Measurements from ENCODE around the gene VEZF1. TPM values are rescaled to one million over a fixed set of nuclear protein-coding genes. Genes with fewer than 3 reads are reported as not detected.

The VEZF1 gene
- total and polyA plus RNA-seq, 5 donors from 2014 or later: 44.6 to 51.3 (median 48.2) TPM

- no peak overlapping the region for H3K4me3 ChIP-seq (ENCODE audit: low read depth, low read length)
- H3K4me1 ChIP-seq (ENCODE audit: control insufficient read depth, insufficient read depth, low read length, poor library complexity, severe bottlenecking): peaks cover 20% of the 10 kb centered on the region
- no peak overlapping the region for H3K27ac ChIP-seq (ENCODE audit: insufficient read depth, low read length, poor library complexity, severe bottlenecking)
- H3K9me3 ChIP-seq (ENCODE audit: control insufficient read depth in 2 of 2, low read length in 2 of 2): no peaks in the 10 kb centered on the region
- H3K4me3 Mint-ChIP-seq: peak overlapping the region; percentile 1 to 48 (median 12)
- peaks cover 0 to 23% (median 15%) of the 10 kb centered on the region in 4 donors for H3K4me1 Mint-ChIP-seq
- H3K9me3 Mint-ChIP-seq: peaks cover 0 to 4% (median 0%) of the 10 kb centered on the region in 7 donors
- H3K36me3 Mint-ChIP-seq: no peaks in the 10 kb centered on the region
- ATAC-seq (ENCODE audit: low read depth in 2 of 2) (no peak), DNase-seq (no peak)
- H3K27ac Mint-ChIP-seq: no peak overlapping the region
- peaks cover 72% of the 10 kb centered on the region for H3K27me3 Mint-ChIP-seq
- no peaks in the 10 kb centered on the region for H3K36me3 ChIP-seq (ENCODE audit: control insufficient read depth, insufficient read depth, low read length)
- peaks cover 16% of the 10 kb centered on the region for H3K27me3 ChIP-seq (ENCODE audit: control insufficient read depth, insufficient read depth, low read length)
These were observed 30.2 kb downstream of the VEZF1 start for GRCh38 chr17:57957886-57958285.

- DNase-seq (no peak), ATAC-seq (ENCODE audit: low read depth in 2 of 2) (no peak)
- H3K4me1 ChIP-seq (ENCODE audit: control insufficient read depth, insufficient read depth, low read length, poor library complexity, severe bottlenecking): peaks cover 20% of the 10 kb centered on the region
- peak overlapping the region in 3 of 4 donors; percentile 1 to 15 (median 8) for H3K4me3 Mint-ChIP-seq
- H3K9me3 ChIP-seq (ENCODE audit: control insufficient read depth in 2 of 2, low read length in 2 of 2): no peaks in the 10 kb centered on the region
- peaks cover 0 to 24% (median 15%) of the 10 kb centered on the region in 4 donors for H3K4me1 Mint-ChIP-seq
- H3K27ac Mint-ChIP-seq: no peak overlapping the region
- no peaks in the 10 kb centered on the region for H3K36me3 Mint-ChIP-seq
- H3K27me3 Mint-ChIP-seq: peaks cover 72% of the 10 kb centered on the region
- no peak overlapping the region for H3K4me3 ChIP-seq (ENCODE audit: low read depth, low read length)
- peaks cover 14% of the 10 kb centered on the region for H3K27me3 ChIP-seq (ENCODE audit: control insufficient read depth, insufficient read depth, low read length)
- no peaks in the 10 kb centered on the region for H3K36me3 ChIP-seq (ENCODE audit: control insufficient read depth, insufficient read depth, low read length)
- H3K9me3 Mint-ChIP-seq: peaks cover 0 to 4% (median 0%) of the 10 kb centered on the region in 7 donors
- no peak overlapping the region for H3K27ac ChIP-seq (ENCODE audit: insufficient read depth, low read length, poor library complexity, severe bottlenecking)
These were observed 30.8 kb downstream of the VEZF1 start for GRCh38 chr17:57957120-57957850.

DNA sequence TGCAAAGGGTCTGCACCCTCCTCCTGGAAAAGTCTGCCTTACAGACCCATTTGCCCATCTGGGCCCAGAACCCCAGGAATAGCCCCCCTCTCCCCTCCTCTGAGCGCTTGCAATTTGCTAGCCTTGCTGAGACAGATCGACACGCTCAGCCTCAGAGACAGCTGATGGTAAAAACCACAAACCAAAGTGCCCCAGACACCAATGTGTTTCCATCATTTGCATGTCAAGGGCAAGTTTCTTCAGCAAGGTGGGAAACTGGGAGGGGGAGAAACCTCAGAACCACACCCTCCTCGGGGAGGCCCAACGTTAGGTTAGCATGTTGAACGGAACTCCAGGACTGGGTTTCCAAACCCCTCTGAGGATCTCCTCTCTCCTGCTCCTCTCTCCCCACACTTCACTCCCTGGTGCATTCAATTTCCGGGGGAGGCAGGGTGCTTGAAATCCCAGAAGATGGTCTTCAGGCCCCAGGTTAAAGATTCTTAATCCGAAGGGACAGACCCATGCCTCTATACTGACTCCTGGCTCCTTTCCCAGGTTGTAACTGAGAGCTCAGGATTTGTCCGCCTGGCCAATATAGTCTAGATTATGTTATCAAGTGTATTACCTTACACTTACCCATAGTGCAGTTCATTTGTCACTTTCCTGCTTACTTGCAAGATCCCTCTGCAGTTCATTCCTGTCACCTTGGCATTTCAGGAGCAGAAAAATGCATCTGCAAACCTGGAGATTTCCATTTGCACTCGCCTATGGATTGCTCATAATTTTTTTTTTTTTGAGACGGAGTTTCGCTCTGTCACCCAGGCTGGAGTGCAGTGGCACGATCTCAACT is 31.5 kb downstream of the VEZF1 start:
- Histone ChIP-seq H3K4me3 (ENCODE audit: low read depth, low read length) (peak overlapping the region; percentile 44), H3K27ac (ENCODE audit: insufficient read depth, low read length, poor library complexity, severe bottlenecking) (no peak overlapping the region), H3K36me3 (ENCODE audit: control insufficient read depth, insufficient read depth, low read length) (no peaks in the 10 kb centered on the region), H3K27me3 (ENCODE audit: control insufficient read depth, insufficient read depth, low read length) (peaks cover 14% of the 10 kb centered on the region), H3K4me1 (ENCODE audit: control insufficient read depth, insufficient read depth, low read length, poor library complexity, severe bottlenecking) (peaks cover 20% of the 10 kb centered on the region), H3K9me3 (ENCODE audit: control insufficient read depth in 2 of 2, low read length in 2 of 2) (no peaks in the 10 kb centered on the region)
- Mint-ChIP-seq H3K27me3 (peaks cover 73% of the 10 kb centered on the region), H3K27ac (no peak overlapping the region), H3K9me3 (peaks cover 0 to 4% (median 0%) of the 10 kb centered on the region in 7 donors), H3K36me3 (no peaks in the 10 kb centered on the region), H3K4me3 (peak overlapping the region; percentile 72 to 89 (median 81)), H3K4me1 (peaks cover 0 to 24% (median 15%) of the 10 kb centered on the region in 4 donors)
- DNase-seq (peak in 2 of 3 donors; percentile 31 to 64), ATAC-seq (ENCODE audit: low read depth in 2 of 2) (peak; percentile 31 to 47)

DNA sequence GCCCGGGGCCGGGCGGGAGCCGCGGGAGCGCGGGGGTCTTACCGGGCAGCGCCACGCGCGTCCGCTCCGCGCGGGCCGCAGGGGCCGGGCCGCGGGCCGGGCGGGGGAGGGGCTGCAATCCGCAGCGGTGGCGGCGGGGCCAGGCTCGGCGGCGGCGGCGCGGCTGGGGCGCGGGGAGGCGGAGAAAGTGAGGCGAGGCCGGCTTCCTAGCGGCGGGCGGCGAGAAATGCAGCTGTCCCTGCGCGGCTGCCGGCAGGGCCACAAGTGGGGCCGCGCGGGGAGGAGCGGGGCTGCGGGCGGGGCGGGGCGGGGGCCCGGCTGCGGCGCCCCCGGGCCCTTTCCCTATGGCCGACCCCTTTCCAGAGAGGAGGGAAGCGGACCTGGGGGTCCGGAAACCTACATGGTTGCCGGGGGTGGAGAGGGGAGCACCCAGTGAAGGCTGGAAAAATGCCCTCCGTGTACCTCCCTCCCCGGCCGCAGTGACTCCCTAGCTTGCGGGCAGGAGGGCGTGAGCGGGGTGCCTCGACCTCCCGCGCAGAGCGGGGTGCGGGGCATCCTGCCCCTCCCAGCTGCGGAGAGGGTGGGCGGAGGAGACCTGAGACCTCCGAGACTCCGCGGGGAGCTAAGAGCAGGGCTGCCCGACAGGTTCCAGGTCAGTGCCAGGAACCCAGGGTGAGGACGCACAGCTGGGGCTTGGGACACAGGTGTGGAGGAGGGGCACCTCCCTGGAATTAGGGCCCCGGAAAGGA is 32.7 kb downstream of the VEZF1 start, which contains the start of gene CUEDC1:
CUEDC1 (minus strand) TSS at position 230 of the 749 bp plus-strand sequence. CDS start 69,848 bp downstream, outside the sequence.
- Histone ChIP-seq H3K4me1 (ENCODE audit: control insufficient read depth, insufficient read depth, low read length, poor library complexity, severe bottlenecking) (peaks cover 25% of the 10 kb centered on the region), H3K36me3 (ENCODE audit: control insufficient read depth, insufficient read depth, low read length) (no peaks in the 10 kb centered on the region), H3K27me3 (ENCODE audit: control insufficient read depth, insufficient read depth, low read length) (peaks cover 14% of the 10 kb centered on the region), H3K9me3 (ENCODE audit: control insufficient read depth in 2 of 2, low read length in 2 of 2) (no peaks in the 10 kb centered on the region), H3K27ac (ENCODE audit: insufficient read depth, low read length, poor library complexity, severe bottlenecking) (no peak within 1 kb of the TSS), H3K4me3 (ENCODE audit: low read depth, low read length) (peak within 1 kb of the TSS; percentile 44)
- H3K4me3 Mint-ChIP-seq: peak within 1 kb of the TSS; percentile 72 to 83 (median 80)
- peaks cover 67% of the 10 kb centered on the region for H3K27me3 Mint-ChIP-seq
- H3K9me3 Mint-ChIP-seq: peaks cover 0 to 4% (median 0%) of the 10 kb centered on the region in 7 donors
- ATAC-seq (ENCODE audit: low read depth in 2 of 2) (peak; percentile 68 to 80), DNase-seq (peak; percentile 37 to 51 (median 49))
- H3K4me1 Mint-ChIP-seq: peaks cover 0 to 30% (median 18%) of the 10 kb centered on the region in 4 donors
- H3K36me3 Mint-ChIP-seq: no peaks in the 10 kb centered on the region
- H3K27ac Mint-ChIP-seq: peak within 1 kb of the TSS in 2 of 3 donors; percentile 23 to 67

GRCh38 chr17:57954397-57955182 is 33.5 kb downstream of the VEZF1 start:
- H3K4me1 Mint-ChIP-seq: peaks cover 0 to 30% (median 18%) of the 10 kb centered on the region in 4 donors
- peak overlapping the region in 2 of 3 donors; percentile 43 to 67 for H3K27ac Mint-ChIP-seq
- H3K9me3 Mint-ChIP-seq: peaks cover 0 to 4% (median 0%) of the 10 kb centered on the region in 7 donors
- H3K27ac ChIP-seq (ENCODE audit: insufficient read depth, low read length, poor library complexity, severe bottlenecking): no peak overlapping the region
- ATAC-seq (ENCODE audit: low read depth in 2 of 2): no peak
- H3K36me3 ChIP-seq (ENCODE audit: control insufficient read depth, insufficient read depth, low read length): no peaks in the 10 kb centered on the region
- H3K9me3 ChIP-seq (ENCODE audit: control insufficient read depth in 2 of 2, low read length in 2 of 2): no peaks in the 10 kb centered on the region
- no peaks in the 10 kb centered on the region for H3K36me3 Mint-ChIP-seq
- peak overlapping the region in 3 of 4 donors; percentile 71 to 82 (median 80) for H3K4me3 Mint-ChIP-seq
- peaks cover 14% of the 10 kb centered on the region for H3K27me3 ChIP-seq (ENCODE audit: control insufficient read depth, insufficient read depth, low read length)
- H3K27me3 Mint-ChIP-seq: peaks cover 60% of the 10 kb centered on the region
- no peak overlapping the region for H3K4me3 ChIP-seq (ENCODE audit: low read depth, low read length)
- H3K4me1 ChIP-seq (ENCODE audit: control insufficient read depth, insufficient read depth, low read length, poor library complexity, severe bottlenecking): peaks cover 25% of the 10 kb centered on the region
- no peak for DNase-seq

- DNase-seq (no peak), ATAC-seq (ENCODE audit: low read depth in 2 of 2) (no peak)
- no peaks in the 10 kb centered on the region for H3K36me3 ChIP-seq (ENCODE audit: control insufficient read depth, insufficient read depth, low read length)
- H3K27ac ChIP-seq (ENCODE audit: insufficient read depth, low read length, poor library complexity, severe bottlenecking): no peak overlapping the region
- no peak overlapping the region for H3K4me3 ChIP-seq (ENCODE audit: low read depth, low read length)
- H3K9me3 ChIP-seq (ENCODE audit: control insufficient read depth in 2 of 2, low read length in 2 of 2): no peaks in the 10 kb centered on the region
- peaks cover 11% of the 10 kb centered on the region for H3K27me3 ChIP-seq (ENCODE audit: control insufficient read depth, insufficient read depth, low read length)
- Mint-ChIP-seq H3K4me3 (peak overlapping the region; percentile 68 to 82 (median 76)), H3K27me3 (peaks cover 54% of the 10 kb centered on the region), H3K36me3 (no peaks in the 10 kb centered on the region), H3K4me1 (peaks cover under 1 to 33% (median 18%) of the 10 kb centered on the region in 4 donors), H3K9me3 (peaks cover 0 to 4% (median 0%) of the 10 kb centered on the region in 7 donors), H3K27ac (peak overlapping the region in 2 of 3 donors; percentile 43 to 67)
- peaks cover 25% of the 10 kb centered on the region for H3K4me1 ChIP-seq (ENCODE audit: control insufficient read depth, insufficient read depth, low read length, poor library complexity, severe bottlenecking)
These were observed 34.2 kb downstream of the VEZF1 start for GRCh38 chr17:57953705-57954396.

Data from CD4-positive, CD25-positive, alpha-beta regulatory T cell (primary cell).